ENCODE results near the gene NR1H3.

Gene NR1H3

GRCh38 chr11:47244448-47245350 is 13.1 kb upstream of the NR1H3 start:
- no peak for DNase-seq

GRCh38 chr11:47245611-47246357 is 12.0 kb upstream of the NR1H3 start:
- no peak for DNase-seq

- no peak for DNase-seq
Measured at GRCh38 chr11:47247502-47247901, 10.3 kb upstream of the NR1H3 start.

- no peak for DNase-seq
Measured at GRCh38 chr11:47248304-47248663, 9.5 kb upstream of the NR1H3 start.

- peak; percentile 88 to 90 for DNase-seq
Measured at GRCh38 chr11:47248664-47249377, 9.0 kb upstream of the NR1H3 start, which contains the start of gene ACP2. TSS of gene ACP2 (minus strand) at chr11:47248814. CDS start at chr11:47248789, 25 bp downstream.

- DNase-seq = no peak
Measured at GRCh38 chr11:47249378-47249715, 8.4 kb upstream of the NR1H3 start.

- DNase-seq = no peak
Measured at GRCh38 chr11:47251751-47252150, 6.0 kb upstream of the NR1H3 start.

- no peak for DNase-seq
Measured at GRCh38 chr11:47253660-47254059, 4.1 kb upstream of the NR1H3 start.

- DNase-seq = no peak
Measured at GRCh38 chr11:47254386-47254785, 3.4 kb upstream of the NR1H3 start.

GRCh38 chr11:47256374-47256773 is 1.4 kb upstream of the NR1H3 start:
- no peak for DNase-seq

- no peak for DNase-seq
Measured at GRCh38 chr11:47257177-47257516, 649 bp upstream of the NR1H3 start.

- no peak for DNase-seq
Measured at GRCh38 chr11:47258317-47258902, 614 bp downstream of the NR1H3 start.

- DNase-seq = peak; percentile 42 to 48
Measured at GRCh38 chr11:47259232-47259977, 1.6 kb downstream of the NR1H3 start.

- no peak for DNase-seq
Measured at GRCh38 chr11:47260366-47260765, 2.6 kb downstream of the NR1H3 start.

GRCh38 chr11:47261291-47261800 is 3.5 kb downstream of the NR1H3 start:
- DNase-seq = no peak

GRCh38 chr11:47264119-47264518 is 6.3 kb downstream of the NR1H3 start:
- DNase-seq = no peak

GRCh38 chr11:47264521-47264920 is 6.7 kb downstream of the NR1H3 start:
- DNase-seq = no peak

GRCh38 chr11:47267876-47268275 is 10.1 kb downstream of the NR1H3 start:
- no peak for DNase-seq

GRCh38 chr11:47268448-47269001 is 10.7 kb downstream of the NR1H3 start:
- no peak for DNase-seq

GRCh38 chr11:47269002-47269828 is 11.4 kb downstream of the NR1H3 start:
- peak; percentile 84 to 87 for DNase-seq

- peak; percentile 88 to 89 for DNase-seq
Measured at GRCh38 chr11:47269829-47270305, 12.1 kb downstream of the NR1H3 start, which contains the start of gene MADD. TSS of gene MADD (plus strand) at chr11:47270133.

All from activated CD4-positive, alpha-beta T cell treated with anti-CD3 and anti-CD28 coated beads, Interleukin-2, amount 50 U/mL, for 48 hours (primary cell).